Activated CD4-positive, alpha-beta T cell treated with anti-CD3 and anti-CD28 coated beads for 36 hours (primary cell): Measurements from ENCODE around the gene CNPPD1. TPM values are rescaled to one million over a fixed set of nuclear protein-coding genes. Genes with fewer than 3 reads are reported as not detected.

ENCODE experiments used
- ATAC-seq: fragments of 200-7000 bp; cut with Tn5 transposase; one replicate; pipeline ENCODE4 v1.10.0; 2021; ENCODE audit warnings: mild to moderate bottlenecking, moderate library complexity
- CTCF ChIA-PET: fragments of 350-600 bp; sonication (Branson Sonifier 250); formaldehyde crosslinking; loops from one replicate; lab custom pipeline; 2021; ENCODE audit warnings: antibody characterized with exemption; lab: Charles Lee
- POLR2A ChIA-PET: fragments of 350-600 bp; sonication (Branson Sonifier 250); formaldehyde crosslinking; loops from one replicate; lab custom pipeline; 2021; ENCODE audit warnings: antibody characterized with exemption, inconsistent platforms; lab: Charles Lee
- DNase-seq: peaks from one replicate; pipeline ENCODE4 v3.0.0-alpha.2; 2020
- H3K27ac Mint-ChIP-seq: one replicate; pipeline ENCODE4 v1.8.0; 2021; ENCODE audit warnings: mixed read lengths
- H3K27me3 Mint-ChIP-seq: one replicate; pipeline ENCODE4 v1.8.0; 2021; ENCODE audit warnings: mixed read lengths
- H3K36me3 Mint-ChIP-seq: one replicate; pipeline ENCODE4 v1.8.0; 2021; ENCODE audit warnings: low read depth, mixed read lengths
- H3K4me1 Mint-ChIP-seq: one replicate; pipeline ENCODE4 v1.8.0; 2021; ENCODE audit warnings: mixed read lengths
- H3K4me3 Mint-ChIP-seq: one replicate; pipeline ENCODE4 v1.8.0; 2021; ENCODE audit warnings: mild to moderate bottlenecking, moderate library complexity, mixed read lengths
- H3K9me3 Mint-ChIP-seq: one replicate; pipeline ENCODE4 v1.8.0; 2021; ENCODE audit warnings: low read depth, mixed read lengths
- intact Hi-C, 2 experiments: fragments of 100-400 bp; cut with DNase I in 1 of 2; cut with micrococcal nuclease in 1 of 2; formaldehyde crosslinking; loops; one replicate each; pipeline versions ENCODE4 v1.14.2 to v1.15.1; 2022 to 2024; cut with DNase I, micrococcal nuclease
- total RNA-seq, 2 experiments: library from RNA; stranded (reverse); gene quantifications; one replicate each; pipeline ENCODE4 v1.2.3, GENCODE V29; 2021

CNPPD1 gene
- total RNA-seq, 2 experiments from 2014 or later = 38.7 to 41.4 TPM

- ChIA-PET POLR2A (interaction anchor here (0.6 kb wide), 1 partner anchor 10 kb away, joined by 11 read pairs; the partner anchor contains the start of gene SLC23A3), CTCF (interaction anchor here (0.6 to 10.4 kb wide), 29 partner anchors 10 to 232 kb away, joined by 3 to 125 read pairs (median 4); partner anchors contain the start of genes ABCB6, CNPPD1, DNAJB2 and IHH)
- DNase-seq = peak; percentile 97
- peak within 1 kb of the TSS; percentile 88 for H3K27ac Mint-ChIP-seq
- ATAC-seq = peak; percentile 89
- no peaks in the 10 kb centered on the region for H3K9me3 Mint-ChIP-seq
- intact Hi-C loops = loop anchor here (1.0 to 5.0 kb wide), 19 partner anchors 16 to 450 kb away; partner anchors contain the start of genes ABCB6 (in 2 of the 2), ANKZF1 (in 2 of the 2), ATG9A (in 2 of the 2) and TUBA4A (in 2 of the 2)
- H3K4me3 Mint-ChIP-seq = peak within 1 kb of the TSS; percentile 81
- H3K27me3 Mint-ChIP-seq = no peaks in the 10 kb centered on the region
- H3K4me1 Mint-ChIP-seq = peaks cover 13% of the 10 kb centered on the region
- H3K36me3 Mint-ChIP-seq = peaks cover 9% of the 10 kb centered on the region
Observed at GRCh38 chr2:219160186-219161017, 16.3 kb downstream of the CNPPD1 start, which contains the start of gene NHEJ1. TSS of gene NHEJ1 (minus strand) at chr2:219160815. CDS start at chr2:219158362, 2,453 bp downstream.

- H3K36me3 Mint-ChIP-seq = peaks cover 9% of the 10 kb centered on the region
- no peaks in the 10 kb centered on the region for H3K27me3 Mint-ChIP-seq
- DNase-seq (no peak), ATAC-seq (no peak)
- peaks cover 13% of the 10 kb centered on the region for H3K4me1 Mint-ChIP-seq
- CTCF ChIA-PET = interaction anchor here (0.6 to 10.4 kb wide), 40 partner anchors 9 to 323 kb away, joined by 3 to 125 read pairs (median 4); partner anchors contain the start of genes ABCB6, CNPPD1, DNAJB2 and IHH
- H3K27ac Mint-ChIP-seq = peak overlapping the region; percentile 88
- no peaks in the 10 kb centered on the region for H3K9me3 Mint-ChIP-seq
- POLR2A ChIA-PET = no interaction called here
- intact Hi-C loops = loop anchor here (1.0 to 5.0 kb wide), 20 partner anchors 17 to 449 kb away; partner anchors contain the start of genes ABCB6 (in 2 of the 2), ANKZF1 (in 2 of the 2), ATG9A (in 2 of the 2) and TUBA4A (in 2 of the 2)
- peak overlapping the region; percentile 81 for H3K4me3 Mint-ChIP-seq
Observed at GRCh38 chr2:219159771-219160185, 16.9 kb downstream of the CNPPD1 start.

- intact Hi-C loops = loop anchor here in 1 of 2 experiments (5.0 kb wide), 1 partner anchor 306 kb away; no protein-coding TSS in a partner anchor
- POLR2A ChIA-PET = interaction anchor here (1.2 kb wide), 1 partner anchor 49 kb away, joined by 6 read pairs; no protein-coding TSS in a partner anchor
Observed at GRCh38 chr2:219158586-219158985, 18.1 kb downstream of the CNPPD1 start.

GRCh38 chr2:219158025-219158424 lies 18.7 kb downstream of the CNPPD1 start:
- Mint-ChIP-seq H3K4me1 (peaks cover 13% of the 10 kb centered on the region), H3K36me3 (peaks cover 14% of the 10 kb centered on the region), H3K27me3 (no peaks in the 10 kb centered on the region), H3K4me3 (no peak overlapping the region), H3K9me3 (no peaks in the 10 kb centered on the region), H3K27ac (no peak overlapping the region)
- ATAC-seq (no peak), DNase-seq (no peak)
- intact Hi-C loops = loop anchor here in 1 of 2 experiments (5.0 kb wide), 1 partner anchor 306 kb away; no protein-coding TSS in a partner anchor
- ChIA-PET POLR2A (interaction anchor here (1.2 kb wide), 1 partner anchor 49 kb away, joined by 6 read pairs; no protein-coding TSS in a partner anchor), CTCF (interaction anchor here (1.0 to 10.4 kb wide), 14 partner anchors 12 to 178 kb away, joined by 3 to 125 read pairs (median 6); partner anchors contain the start of genes CNPPD1, IHH, SLC23A3 and TUBA4A)

More at GRCh38 chr2:219158586-219158985, 18.1 kb downstream of the CNPPD1 start:
- ATAC-seq = no peak
- peaks cover 13% of the 10 kb centered on the region for H3K4me1 Mint-ChIP-seq
- peaks cover 9% of the 10 kb centered on the region for H3K36me3 Mint-ChIP-seq
- H3K27me3 Mint-ChIP-seq = no peaks in the 10 kb centered on the region
- no peaks in the 10 kb centered on the region for H3K9me3 Mint-ChIP-seq
- DNase-seq = no peak
- no peak overlapping the region for H3K4me3 Mint-ChIP-seq
- H3K27ac Mint-ChIP-seq = no peak overlapping the region
- CTCF ChIA-PET = interaction anchor here (0.7 to 10.4 kb wide), 29 partner anchors 8 to 275 kb away, joined by 3 to 125 read pairs (median 5); partner anchors contain the start of genes ABCB6, CNPPD1, IHH and SLC23A3

GRCh38 chr2:219157396-219157795 lies 19.3 kb downstream of the CNPPD1 start:
- Mint-ChIP-seq H3K27ac (no peak overlapping the region), H3K4me1 (peaks cover 13% of the 10 kb centered on the region), H3K27me3 (no peaks in the 10 kb centered on the region), H3K4me3 (no peak overlapping the region), H3K9me3 (no peaks in the 10 kb centered on the region), H3K36me3 (peaks cover 13% of the 10 kb centered on the region)
- POLR2A ChIA-PET = interaction anchor here (0.6 kb wide), 1 partner anchor 90 kb away, joined by 3 read pairs; no protein-coding TSS in a partner anchor
- DNase-seq (no peak), ATAC-seq (no peak)
- intact Hi-C loops = loop anchor here in 1 of 2 experiments (5.0 kb wide), 1 partner anchor 305 kb away; no protein-coding TSS in a partner anchor
- CTCF ChIA-PET = interaction anchor here (0.8 to 10.4 kb wide), 18 partner anchors 9 to 177 kb away, joined by 3 to 125 read pairs (median 6); partner anchors contain the start of genes CNPPD1, GLB1L, IHH and SLC23A3

- Mint-ChIP-seq H3K9me3 (no peaks in the 10 kb centered on the region), H3K36me3 (peaks cover 20% of the 10 kb centered on the region), H3K27ac (no peak overlapping the region), H3K4me3 (no peak overlapping the region), H3K27me3 (no peaks in the 10 kb centered on the region), H3K4me1 (peaks cover 6% of the 10 kb centered on the region)
- ATAC-seq (peak; percentile 47), DNase-seq (peak; percentile 47)
- POLR2A ChIA-PET = no interaction called here
- CTCF ChIA-PET = interaction anchor here (0.5 to 10.4 kb wide), 45 partner anchors 11 to 1613 kb away, joined by 3 to 125 read pairs (median 4); partner anchors contain the start of genes CFAP65, CNPPD1, DNAJB2 and IHH
- intact Hi-C loops = loop anchor here (1.0 to 5.0 kb wide), 4 partner anchors 97 to 303 kb away; no protein-coding TSS in a partner anchor
Observed at GRCh38 chr2:219155054-219155644, 21.6 kb downstream of the CNPPD1 start.

GRCh38 chr2:219149667-219150066 lies 27.1 kb downstream of the CNPPD1 start:
- ChIA-PET CTCF (interaction anchor here (0.6 to 10.4 kb wide), 6 partner anchors 10 to 170 kb away, joined by 3 to 125 read pairs (median 6); partner anchors contain the start of genes IHH and NHEJ1), POLR2A (interaction anchor here (0.5 kb wide), 1 partner anchor 139 kb away, joined by 3 read pairs; no protein-coding TSS in a partner anchor)
- Mint-ChIP-seq H3K9me3 (no peaks in the 10 kb centered on the region), H3K27me3 (no peaks in the 10 kb centered on the region), H3K4me3 (no peak overlapping the region), H3K4me1 (peaks cover 1% of the 10 kb centered on the region), H3K36me3 (peaks cover 33% of the 10 kb centered on the region), H3K27ac (no peak overlapping the region)
- intact Hi-C loops = loop anchor here in 1 of 2 experiments (5.0 kb wide), 1 partner anchor 77 kb away; no protein-coding TSS in a partner anchor
- DNase-seq = no peak
- no peak for ATAC-seq

GRCh38 chr2:219142329-219142728 lies 34.4 kb downstream of the CNPPD1 start:
- intact Hi-C loops = no loop called here
- Mint-ChIP-seq H3K36me3 (peaks cover 29% of the 10 kb centered on the region), H3K9me3 (no peaks in the 10 kb centered on the region), H3K27me3 (no peaks in the 10 kb centered on the region), H3K4me1 (no peaks in the 10 kb centered on the region), H3K27ac (no peak overlapping the region), H3K4me3 (no peak overlapping the region)
- ChIA-PET POLR2A (no interaction called here), CTCF (interaction anchor here (0.7 to 4.0 kb wide), 7 partner anchors 10 to 136 kb away, joined by 3 to 19 read pairs (median 3); no protein-coding TSS in a partner anchor)
- no peak for ATAC-seq
- no peak for DNase-seq

GRCh38 chr2:219140722-219141121 lies 36.0 kb downstream of the CNPPD1 start:
- H3K9me3 Mint-ChIP-seq = no peaks in the 10 kb centered on the region
- ChIA-PET POLR2A (no interaction called here), CTCF (interaction anchor here (1.5 kb wide), 1 partner anchor 14 kb away, joined by 6 read pairs; no protein-coding TSS in a partner anchor)
- ATAC-seq = no peak
- intact Hi-C loops = no loop called here
- H3K4me3 Mint-ChIP-seq = no peak overlapping the region
- peaks cover 20% of the 10 kb centered on the region for H3K36me3 Mint-ChIP-seq
- no peak overlapping the region for H3K27ac Mint-ChIP-seq
- H3K27me3 Mint-ChIP-seq = no peaks in the 10 kb centered on the region
- DNase-seq = no peak
- H3K4me1 Mint-ChIP-seq = no peaks in the 10 kb centered on the region

- no peaks in the 10 kb centered on the region for H3K9me3 Mint-ChIP-seq
- no peaks in the 10 kb centered on the region for H3K27me3 Mint-ChIP-seq
- no peak overlapping the region for H3K27ac Mint-ChIP-seq
- H3K4me1 Mint-ChIP-seq = no peaks in the 10 kb centered on the region
- CTCF ChIA-PET = interaction anchor here (0.7 to 2.2 kb wide), 10 partner anchors 12 to 161 kb away, joined by 3 to 7 read pairs (median 4); no protein-coding TSS in a partner anchor
- peaks cover 6% of the 10 kb centered on the region for H3K36me3 Mint-ChIP-seq
- POLR2A ChIA-PET = no interaction called here
- DNase-seq = no peak
- H3K4me3 Mint-ChIP-seq = no peak overlapping the region
- intact Hi-C loops = no loop called here
- no peak for ATAC-seq
Observed at GRCh38 chr2:219133976-219134375, 42.7 kb downstream of the CNPPD1 start.
